ENCODE measurements around the gene SCGB1A1.
"Not testable (repeated sequence)": the region's sequence is repeated elsewhere in the genome, so short reads cannot be mapped to it uniquely, and the experiment has no call there.

Gene SCGB1A1, protein sequence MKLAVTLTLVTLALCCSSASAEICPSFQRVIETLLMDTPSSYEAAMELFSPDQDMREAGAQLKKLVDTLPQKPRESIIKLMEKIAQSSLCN

DNA sequence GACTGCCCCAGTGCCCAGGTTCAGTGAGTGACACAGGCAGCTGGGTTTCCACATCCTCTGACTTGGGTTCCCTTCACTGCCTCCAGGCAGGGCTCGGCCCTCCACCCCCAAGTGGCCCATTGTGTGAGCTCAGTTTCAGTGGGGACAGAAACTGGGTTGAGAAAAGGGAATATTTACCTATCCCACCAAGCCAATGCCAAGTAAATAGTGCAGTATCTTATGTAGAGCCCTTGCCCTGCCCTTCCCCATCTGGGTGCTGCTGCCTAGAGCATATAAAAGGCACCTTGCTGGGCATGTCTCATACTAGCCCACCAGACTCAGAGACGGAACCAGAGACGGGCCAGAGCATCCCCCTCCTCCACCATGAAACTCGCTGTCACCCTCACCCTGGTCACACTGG, at the start of gene SCGB1A1:
Gene SCGB1A1 (plus strand): TSS at position 301 of the 400 bp plus-strand sequence. CDS start 63 bp downstream, at position 364.
- DNase-seq, result no peak

DNA sequence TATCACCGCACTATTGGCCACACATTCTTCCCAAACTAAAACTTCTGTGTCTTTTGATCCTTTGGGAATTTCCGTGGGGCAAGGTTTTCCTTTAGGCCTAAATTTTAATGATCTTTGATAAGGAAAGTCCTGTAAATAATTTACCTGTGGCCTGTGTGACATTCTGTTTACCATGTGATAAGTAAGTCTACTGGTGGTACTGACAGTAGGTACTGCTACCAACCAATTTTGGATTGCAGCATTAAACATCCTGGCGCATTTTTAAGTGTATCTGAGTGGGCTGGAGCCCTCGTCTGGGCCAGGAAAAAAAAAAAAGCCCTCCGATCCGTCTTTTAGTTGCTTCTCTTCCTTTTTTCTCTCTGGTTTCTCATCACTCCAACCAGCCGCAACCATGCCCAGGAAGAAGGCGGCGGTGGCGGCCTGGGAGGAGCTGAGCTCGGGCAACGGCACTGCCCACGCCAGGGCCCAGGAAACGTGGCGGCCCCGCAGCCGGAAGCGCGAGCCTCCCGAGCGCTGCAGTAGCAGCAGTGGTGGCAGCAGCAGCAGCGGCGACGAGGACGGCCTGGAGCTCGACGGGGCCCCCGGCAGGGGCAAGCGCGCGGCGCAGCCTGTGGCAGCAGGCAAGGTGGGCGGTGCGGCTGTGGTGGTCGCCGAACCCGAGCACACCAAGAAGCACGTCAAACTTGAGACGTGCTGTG, 47.9 kb upstream of the SCGB1A1 start:
- no peak for DNase-seq

DNA sequence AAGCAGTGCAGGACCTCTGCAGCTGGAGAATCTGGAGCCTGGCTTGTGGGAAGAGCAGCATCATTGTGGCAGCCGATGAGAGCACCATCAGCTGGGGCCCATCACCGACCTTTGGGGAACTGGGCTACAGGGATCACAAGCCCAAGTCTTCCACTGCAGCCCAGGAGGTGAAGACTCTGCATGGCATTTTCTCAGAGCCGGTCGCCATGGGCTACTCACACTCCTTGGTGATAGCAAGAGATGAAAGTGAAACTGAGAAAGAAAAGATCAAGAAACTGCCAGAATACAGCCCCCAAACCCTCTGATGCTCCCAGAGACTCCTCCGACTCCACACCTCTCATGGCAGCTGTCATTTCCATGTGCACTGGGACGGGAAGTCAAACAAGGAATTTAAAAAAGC, 46.0 kb upstream of the SCGB1A1 start:
- no peak for DNase-seq

DNA sequence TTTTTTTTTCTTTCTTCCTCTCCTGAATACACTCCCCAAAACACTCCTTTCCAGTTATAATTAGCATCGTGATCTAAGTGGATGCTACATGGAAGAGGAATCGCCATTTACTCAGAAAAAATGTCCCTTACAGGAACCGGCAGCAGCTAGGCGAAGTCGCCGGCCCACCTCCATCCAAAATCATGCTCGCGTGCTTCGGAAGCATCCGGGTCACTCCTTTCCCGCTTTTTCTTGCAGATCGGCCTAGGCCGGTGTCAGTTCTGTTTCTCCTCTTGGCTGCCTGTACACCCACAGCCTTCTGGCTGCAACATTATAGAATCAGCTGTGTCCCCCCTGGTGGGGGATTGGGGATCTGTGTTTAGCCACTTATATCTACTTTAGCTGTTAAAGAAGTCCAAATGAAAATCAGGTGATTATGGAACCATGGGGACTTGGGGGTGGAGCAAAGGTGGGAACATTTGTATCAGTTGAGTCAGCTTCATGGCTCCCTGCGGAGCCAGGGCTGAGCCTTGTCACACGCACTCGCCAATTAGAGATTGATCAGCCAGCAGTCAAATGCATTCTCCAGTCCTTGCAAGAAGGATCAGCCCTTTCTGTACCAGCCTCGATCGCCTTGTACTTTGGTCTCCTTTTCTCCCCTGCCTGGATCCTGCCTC, 45.2 kb upstream of the SCGB1A1 start:
- DNase-seq, result no peak

DNA sequence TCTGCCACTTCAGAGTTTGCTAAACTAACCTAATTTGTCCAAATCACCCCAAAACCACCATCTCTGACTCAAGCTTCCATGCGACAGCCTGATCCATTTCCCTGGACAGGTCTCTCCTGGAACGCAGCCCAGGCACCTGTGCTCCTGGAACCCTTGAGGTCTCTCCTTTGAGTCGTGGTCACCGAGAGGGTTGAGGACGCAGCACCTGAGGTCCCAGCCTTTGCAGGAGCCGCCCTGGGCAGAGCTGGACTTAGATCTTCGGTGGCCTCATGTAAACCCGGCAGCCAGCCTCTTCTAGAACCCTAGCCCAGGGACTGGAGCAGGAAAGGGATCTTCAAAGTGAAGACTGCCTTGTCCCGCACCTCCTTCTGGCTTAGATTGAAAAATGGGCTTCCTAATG, 44.0 kb upstream of the SCGB1A1 start:
- no peak for DNase-seq

DNA sequence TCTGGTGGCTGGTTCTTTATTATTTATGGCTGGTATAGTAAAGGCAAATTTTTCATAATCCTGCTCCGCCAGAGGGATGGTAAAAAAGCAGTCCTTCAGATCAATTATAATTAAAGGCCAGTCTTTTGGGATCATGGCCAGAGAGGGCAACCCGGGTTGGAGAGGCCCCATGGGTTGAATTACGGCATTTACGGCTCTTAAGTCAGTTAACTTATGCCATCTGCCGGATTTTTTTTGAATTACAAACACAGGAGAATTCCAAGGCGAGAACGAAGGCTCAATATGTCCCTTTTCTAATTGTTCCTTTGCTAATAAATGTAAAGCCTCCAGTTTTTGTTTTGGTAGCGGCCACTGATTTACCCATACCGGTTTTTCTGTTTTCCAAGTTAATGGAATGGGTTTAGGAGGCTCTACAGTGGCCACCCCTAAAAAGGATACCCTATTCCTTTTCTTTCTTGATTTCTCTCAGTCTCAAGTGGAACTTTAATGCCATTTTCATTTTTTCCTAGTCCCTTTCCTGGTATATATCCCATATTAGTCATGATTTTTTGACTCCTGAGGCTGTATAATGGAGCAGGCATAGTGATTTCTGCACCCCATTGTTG, 40.3 kb upstream of the SCGB1A1 start:
- not testable (repeated sequence) for DNase-seq

DNA sequence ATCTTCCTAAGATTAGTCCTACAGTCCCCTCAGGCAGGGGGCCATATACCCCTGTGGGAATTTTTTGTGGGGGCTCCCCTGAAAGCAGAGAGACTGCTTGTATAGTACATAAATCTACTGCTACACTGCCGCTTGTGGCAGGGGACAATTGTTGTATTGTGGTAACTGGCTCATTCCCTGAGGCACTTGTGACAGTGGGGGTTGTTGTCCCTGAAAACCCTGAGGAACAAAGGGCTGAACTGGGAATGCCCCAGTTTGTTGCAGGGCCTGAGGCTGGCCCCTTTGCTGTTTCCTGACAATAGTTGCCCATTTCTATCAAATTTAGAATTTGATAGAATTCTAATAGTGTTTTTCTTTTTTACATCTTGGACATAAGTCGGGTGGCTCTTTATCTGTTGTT, 39.2 kb upstream of the SCGB1A1 start:
- DNase-seq, result not testable (repeated sequence)

DNA sequence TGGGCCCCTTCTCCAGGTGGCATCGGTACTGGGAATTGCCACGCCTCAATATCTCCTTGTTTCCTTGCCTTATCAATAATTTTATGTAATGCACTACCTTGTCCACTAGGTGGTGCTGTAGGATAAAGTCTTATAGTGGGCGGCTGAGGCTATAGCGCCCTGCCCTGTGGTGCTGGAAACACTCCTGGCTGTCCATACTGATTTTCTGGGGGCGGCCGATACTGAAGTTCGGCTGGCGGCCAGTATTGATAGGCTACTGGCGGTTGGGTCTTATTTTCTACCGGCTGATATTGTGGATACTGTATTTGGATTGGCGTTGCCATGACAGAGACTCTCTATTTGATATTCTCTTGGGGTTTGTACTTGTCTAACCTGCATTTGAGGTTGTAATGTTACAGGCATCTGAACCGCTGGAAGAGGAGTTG, 38.0 kb upstream of the SCGB1A1 start:
- not testable (repeated sequence) for DNase-seq

DNA sequence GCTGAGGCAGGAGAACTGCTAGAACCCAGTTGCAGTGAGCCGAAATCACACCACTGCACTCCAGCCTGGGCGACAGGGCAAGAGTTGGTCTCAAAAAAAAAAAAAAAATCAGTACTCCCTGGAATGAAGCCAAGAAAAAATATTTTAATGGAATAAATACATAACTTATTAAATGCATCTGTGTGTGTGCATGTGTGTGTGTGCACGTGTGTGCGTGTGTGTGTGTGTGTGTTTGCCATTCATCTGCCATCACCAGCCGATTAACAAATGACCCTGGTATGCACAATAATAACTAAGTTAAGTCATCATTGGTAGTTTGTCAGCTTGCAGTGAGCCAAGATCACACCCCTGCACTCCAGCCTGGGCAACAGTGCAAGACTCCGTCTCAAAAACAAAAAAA, 35.0 kb upstream of the SCGB1A1 start:
- DNase-seq, result no peak

DNA sequence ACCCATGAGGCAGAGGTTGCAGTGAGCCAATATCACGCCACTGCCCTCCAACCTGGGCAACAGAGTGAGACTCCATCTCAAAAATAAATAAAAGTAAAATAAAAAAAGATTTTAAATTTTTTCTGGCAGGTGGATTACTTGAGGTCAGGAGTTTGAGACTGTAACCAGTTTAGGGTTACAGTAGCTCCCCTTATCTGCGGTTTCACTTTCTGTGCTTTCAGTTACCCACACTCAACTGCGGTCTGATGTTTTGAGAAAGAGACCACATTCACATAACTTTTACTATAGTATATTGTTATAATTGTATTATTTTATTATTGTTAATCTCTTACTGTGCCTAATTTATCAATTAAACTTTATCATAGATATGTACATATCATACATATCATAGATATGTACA, 32.8 kb upstream of the SCGB1A1 start:
- DNase-seq, result not testable (repeated sequence)

DNA sequence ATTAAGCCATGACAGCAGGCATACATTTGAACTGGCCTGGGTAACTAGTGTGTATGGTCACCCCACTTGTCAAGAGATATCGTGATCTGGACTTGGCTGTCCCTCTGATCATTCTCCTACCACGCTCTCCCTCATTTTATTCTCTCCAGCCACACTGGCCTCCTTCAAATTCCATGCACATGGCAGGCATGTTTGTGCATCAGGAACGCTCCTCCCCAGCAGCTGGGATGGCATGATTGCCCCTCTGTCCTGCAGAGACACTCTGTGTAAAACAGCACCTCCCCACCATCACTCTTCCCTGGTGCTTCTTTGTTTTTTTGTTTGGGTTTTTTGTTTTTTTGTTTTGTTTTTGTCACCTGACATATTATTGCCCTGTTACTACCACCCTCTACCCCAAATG, 31.5 kb upstream of the SCGB1A1 start:
- DNase-seq, result no peak

DNA sequence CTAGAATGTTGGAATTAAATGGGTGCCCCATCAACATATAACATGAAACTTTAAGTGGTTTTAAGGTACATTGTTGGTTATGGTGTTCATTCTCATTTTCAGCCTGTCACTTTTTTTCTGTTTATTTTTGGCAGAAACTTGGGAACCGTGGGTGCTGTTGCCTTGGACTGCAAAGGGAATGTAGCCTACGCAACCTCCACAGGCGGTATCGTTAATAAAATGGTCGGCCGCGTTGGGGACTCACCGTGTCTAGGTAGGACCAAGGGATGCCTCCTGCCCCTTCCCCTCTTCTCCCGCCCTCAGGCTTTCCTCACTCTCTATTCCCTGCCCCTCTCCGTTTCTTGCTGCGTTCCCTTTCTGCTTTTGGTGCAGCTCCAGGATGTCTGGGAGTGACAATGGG, 29.8 kb upstream of the SCGB1A1 start:
- DNase-seq, result no peak

DNA sequence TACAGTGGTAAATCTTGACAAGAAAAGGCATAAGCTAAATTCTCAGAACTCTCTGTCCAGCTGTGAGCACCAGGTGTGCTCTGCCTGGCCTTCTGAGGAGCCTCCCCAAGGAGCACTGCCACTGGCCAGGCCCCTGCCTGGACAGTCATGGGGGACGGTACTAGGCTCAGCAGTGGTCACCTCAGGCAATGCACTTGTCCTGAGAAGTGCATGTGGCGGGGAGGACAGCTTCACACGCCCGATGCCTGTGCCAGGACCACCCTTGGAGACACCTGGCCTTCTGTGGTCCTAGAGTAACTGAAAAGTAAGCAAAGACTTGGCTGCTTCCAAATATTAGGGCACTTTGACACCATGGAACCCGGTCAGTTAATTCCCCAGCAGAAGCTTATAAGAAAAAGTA, 28.6 kb upstream of the SCGB1A1 start:
- no peak for DNase-seq

DNA sequence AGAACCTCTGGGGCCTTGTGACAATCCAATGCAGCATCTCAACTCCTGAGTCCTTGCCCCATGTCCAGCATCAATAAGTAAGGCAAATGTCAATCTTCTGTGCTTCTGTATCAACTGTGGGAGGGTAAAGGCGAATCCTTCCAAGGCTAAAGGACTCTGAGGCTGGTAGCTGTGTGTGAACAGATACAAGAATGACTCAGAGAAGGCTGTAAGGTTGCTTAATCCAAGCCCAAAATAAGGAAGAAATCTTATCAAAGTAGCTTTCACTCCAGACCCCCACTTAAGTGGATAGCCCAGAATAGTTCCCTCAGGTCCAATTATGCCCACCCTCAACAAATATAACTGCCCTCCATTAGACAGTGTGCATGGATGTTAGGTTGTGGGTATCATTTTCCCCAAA, 28.1 kb upstream of the SCGB1A1 start:
- DNase-seq, result no peak

DNA sequence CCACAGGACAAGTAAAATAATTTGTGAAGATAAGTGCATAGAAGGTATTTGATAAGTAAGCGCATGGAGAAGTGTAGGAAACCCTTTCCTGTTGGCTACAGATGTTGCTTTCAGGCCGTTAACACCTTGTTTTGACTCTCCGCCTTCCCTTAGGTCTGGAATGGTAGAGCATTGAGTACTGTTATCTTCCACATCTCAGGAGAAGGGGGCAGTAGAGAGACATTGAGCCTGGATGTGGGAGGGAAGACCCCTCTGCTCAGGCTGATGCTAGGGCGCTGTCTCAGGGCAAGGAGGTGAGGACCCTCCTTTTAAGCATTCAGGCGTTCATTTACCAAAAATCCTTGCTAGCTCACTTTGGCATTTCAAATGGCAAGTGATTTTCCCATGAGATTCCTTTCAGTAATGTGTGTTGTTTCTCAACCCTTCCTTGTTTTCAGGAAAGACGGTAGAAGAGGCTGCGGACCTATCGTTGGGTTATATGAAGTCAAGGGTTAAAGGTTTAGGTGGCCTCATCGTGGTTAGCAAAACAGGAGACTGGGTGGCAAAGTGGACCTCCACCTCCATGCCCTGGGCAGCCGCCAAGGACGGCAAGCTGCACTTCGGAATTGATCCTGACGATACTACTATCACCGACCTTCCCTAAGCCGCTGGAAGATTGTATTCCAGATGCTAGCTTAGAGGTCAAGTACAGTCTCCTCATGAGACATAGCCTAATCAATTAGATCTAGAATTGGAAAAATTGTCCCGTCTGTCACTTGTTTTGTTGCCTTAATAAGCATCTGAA, 27.0 kb upstream of the SCGB1A1 start:
- DNase-seq, result no peak

DNA sequence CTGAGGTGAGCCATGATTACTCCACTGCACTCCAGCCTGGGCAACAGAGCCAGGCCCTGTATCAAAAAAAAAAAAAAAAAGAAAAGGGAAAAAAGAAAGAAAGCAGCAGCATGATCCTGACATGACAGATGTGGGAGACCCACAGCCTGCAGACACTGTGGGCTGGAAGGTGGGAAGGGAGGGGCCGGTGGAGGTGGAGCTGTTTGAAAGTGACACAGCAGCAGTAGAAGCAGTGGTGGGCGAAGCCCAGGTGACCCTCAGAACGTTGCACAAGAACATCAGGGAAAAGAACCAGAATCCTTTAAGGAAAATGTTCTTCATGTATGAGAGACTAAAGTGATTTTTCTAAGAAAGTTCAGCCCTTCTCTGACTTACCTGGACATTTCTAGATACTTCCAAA, 26.3 kb upstream of the SCGB1A1 start:
- DNase-seq, result no peak

DNA sequence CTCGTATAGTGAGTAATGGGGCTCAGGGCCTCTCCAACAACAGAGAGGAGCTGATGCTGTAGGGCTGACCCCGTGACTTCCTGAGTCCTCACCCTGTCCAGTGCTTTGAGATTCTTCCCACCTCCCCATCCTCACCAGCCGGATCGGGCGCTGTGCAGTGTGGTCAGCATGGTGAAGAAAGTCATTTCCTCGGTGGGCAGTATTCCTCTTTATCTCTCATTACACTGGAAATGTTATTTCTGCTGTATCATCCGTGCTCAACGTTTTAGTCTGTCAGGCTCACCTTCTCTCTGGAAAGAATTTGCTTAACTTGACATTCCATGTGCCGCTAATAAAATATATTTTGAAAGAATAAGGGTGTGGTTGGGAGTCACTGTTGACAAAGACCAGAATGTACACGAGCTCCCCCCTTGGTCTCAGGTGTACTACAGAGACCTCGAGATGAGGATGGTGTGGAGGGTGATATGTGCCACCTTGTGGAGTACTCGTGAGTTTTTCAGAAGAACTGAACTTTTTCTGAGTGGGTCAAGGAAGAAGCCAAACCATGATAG, 25.7 kb upstream of the SCGB1A1 start:
- no peak for DNase-seq

DNA sequence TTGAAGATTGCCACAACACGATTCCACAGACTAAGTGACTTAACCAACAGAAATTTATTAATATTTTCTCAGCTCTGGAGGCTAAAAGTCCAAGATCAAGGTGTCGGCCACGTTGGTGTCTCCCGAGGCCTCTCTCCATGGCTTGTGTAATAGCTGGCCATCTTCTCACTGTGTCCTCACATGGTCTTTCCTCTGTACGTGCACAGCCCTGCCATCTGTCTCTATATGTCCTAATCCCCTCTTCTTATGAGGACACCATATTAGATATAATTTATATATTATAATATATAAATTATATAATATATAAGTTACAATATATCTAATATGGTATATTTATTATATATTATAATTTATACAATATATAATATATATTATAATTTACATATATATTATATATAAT, 25.1 kb upstream of the SCGB1A1 start:
- no peak for DNase-seq

DNA sequence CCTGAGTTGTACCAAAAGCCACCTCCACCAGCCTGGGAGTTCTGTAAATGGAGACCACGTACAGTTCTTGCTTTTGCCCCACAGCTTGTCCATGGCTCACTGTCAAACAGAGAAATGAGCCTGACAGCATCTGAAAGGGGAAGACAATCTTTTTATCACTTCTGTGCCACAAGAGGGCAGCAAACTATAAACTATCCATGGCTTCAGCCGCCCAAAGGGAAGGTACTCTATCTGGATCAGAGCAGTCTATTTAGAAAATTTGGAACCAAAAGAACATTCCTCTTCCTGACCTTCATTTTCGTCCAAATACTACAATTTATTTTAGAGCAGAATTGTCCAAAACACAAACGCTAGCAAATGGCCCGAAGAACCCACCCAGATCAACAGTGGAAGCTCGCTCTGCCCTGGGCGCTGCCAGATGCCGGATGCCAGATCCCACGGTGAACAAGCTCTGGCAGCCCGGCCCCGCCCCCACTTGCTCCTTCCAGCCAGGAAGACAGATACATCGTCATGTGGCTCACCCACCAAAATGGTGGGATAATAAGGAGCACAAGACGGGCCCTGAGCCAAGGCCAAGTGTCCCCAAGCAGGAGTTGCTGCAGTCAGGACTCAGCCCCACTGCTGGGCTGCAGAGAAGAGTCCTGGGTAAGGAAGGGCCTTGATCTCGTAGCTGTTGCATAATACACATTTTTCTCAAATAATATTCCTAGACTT, 23.9 kb upstream of the SCGB1A1 start:
- no peak for DNase-seq

DNA sequence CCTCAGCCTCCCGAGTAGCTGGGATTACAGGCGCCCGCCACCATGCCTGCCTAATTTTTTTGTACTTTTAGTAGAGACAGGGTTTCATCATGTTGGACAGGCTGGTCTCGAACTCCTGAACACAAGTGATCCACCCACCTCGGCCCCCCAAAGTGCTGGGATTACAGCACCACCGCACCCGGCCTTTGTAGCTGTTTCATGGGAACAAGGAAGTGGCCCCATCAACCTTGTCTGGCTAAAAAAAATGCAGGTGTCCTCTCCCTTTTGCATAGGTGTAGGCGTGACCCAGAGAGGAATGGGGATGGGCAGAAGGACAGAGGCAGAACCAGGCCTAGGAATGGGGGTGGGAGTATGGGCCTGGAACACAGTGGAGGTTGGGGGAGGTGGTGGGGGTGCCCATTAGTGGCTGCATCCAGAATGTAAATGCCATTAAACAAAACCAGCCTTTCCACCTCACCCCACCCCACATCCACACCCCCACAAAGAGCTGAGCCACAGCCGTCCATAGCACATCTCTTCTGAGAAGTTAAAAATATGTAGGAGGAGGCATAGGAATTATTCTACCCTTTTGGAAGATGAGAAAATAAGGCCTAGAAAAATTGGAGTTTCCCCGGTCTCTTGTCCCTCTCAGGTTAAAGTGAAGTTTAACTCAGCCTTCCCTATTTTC, 22.8 kb upstream of the SCGB1A1 start:
- DNase-seq, result no peak
